GM12864 (cell line): ENCODE measurements around the gene BCL11B.

ENCODE experiments used
- DNase-seq: peaks from one replicate; pipeline ENCODE4 v3.0.0-alpha.2; 2011; ENCODE audit warnings: low read depth
- H3K4me3 ChIP-seq: 2 replicates; pipeline ENCODE4 v1.5.1; 2011; ENCODE audit warnings: mild to moderate bottlenecking, low read depth, low read length, control low read depth
- CTCF ChIP-seq: IDR thresholded peaks from 2 replicates; pipeline ENCODE4 v1.5.1; 2011; ENCODE audit warnings: low read depth, mild to moderate bottlenecking, moderate library complexity, low read length, control low read depth, inconsistent platforms; ENCODE audit errors: missing control alignments

The BCL11B gene

GRCh38 chr14:99181804-99182520 lies 90.0 kb downstream of the BCL11B start:
- TF ChIP-seq CTCF, result no peak
- no peak overlapping the region for H3K4me3 ChIP-seq
- DNase-seq, result no peak

GRCh38 chr14:99181241-99181640 lies 90.8 kb downstream of the BCL11B start:
- H3K4me3 ChIP-seq, result no peak overlapping the region
- no peak for TF ChIP-seq CTCF
- no peak for DNase-seq

GRCh38 chr14:99179946-99180345 lies 92.1 kb downstream of the BCL11B start:
- H3K4me3 ChIP-seq, result no peak overlapping the region
- no peak for TF ChIP-seq CTCF
- no peak for DNase-seq

- TF ChIP-seq CTCF, result no peak
- H3K4me3 ChIP-seq, result no peak overlapping the region
- no peak for DNase-seq
These were observed 92.5 kb downstream of the BCL11B start for GRCh38 chr14:99179506-99179905.

- no peak overlapping the region for H3K4me3 ChIP-seq
- no peak for DNase-seq
- no peak for TF ChIP-seq CTCF
These were observed 93.8 kb downstream of the BCL11B start for GRCh38 chr14:99177886-99178835.

GRCh38 chr14:99177046-99177655 lies 94.8 kb downstream of the BCL11B start:
- no peak overlapping the region for H3K4me3 ChIP-seq
- no peak for DNase-seq
- no peak for TF ChIP-seq CTCF
